Ovary (tissue), 3 donors: ENCODE data around the gene TMEM198.

Experiments used
- CTCF ChIP-seq, 3 donors: fragments of 450-650 bp in 2 of 3; fragments of 200-600 bp in 1 of 3; IDR thresholded peaks; one replicate each; pipeline versions ENCODE4 v1.5.1 to v1.8.0; 2016 to 2022; ENCODE audit warnings: antibody characterized with exemption in 3 of 3, mild to moderate bottlenecking in 1 of 3
- EP300 ChIP-seq: sonication (generic); formaldehyde crosslinking; IDR thresholded peaks from one replicate; pipeline ENCODE4 v1.6.1; 2017; ENCODE audit warnings: antibody characterized with exemption
- POLR2A ChIP-seq: fragments of 450-650 bp; IDR thresholded peaks from one replicate; pipeline ENCODE4 v1.6.1; 2017; ENCODE audit warnings: antibody characterized with exemption, mild to moderate bottlenecking, moderate library complexity
- donor health status: DM: no; HTN: no; CAD: no.

GRCh38 chr2:219499058-219499307, 44.8 kb upstream of the TMEM198 start:
- TF ChIP-seq CTCF (IDR thresholded peaks at IDR 0.05) (no peak), EP300 (no peak), POLR2A (no peak)
